Mesenchymal stem cell (in vitro differentiated cells and primary cell): ENCODE results near the gene TPR.
A peak's percentile ranks its signal among the peaks of the same experiment; 100 is the strongest.
"Not testable (repeated sequence)": the region's sequence is repeated elsewhere in the genome, so short reads cannot be mapped to it uniquely, and the experiment has no call there.

Experiments used
- DNase-seq: peaks from one replicate; pipeline ENCODE4 v3.0.0-alpha.2; 2013
- H2AFZ ChIP-seq: one replicate; pipeline ENCODE4 v1.6.1; 2013; ENCODE audit warnings: low read depth, mild to moderate bottlenecking, control low read depth, inconsistent platforms, low read length, moderate library complexity
- H2AK5ac ChIP-seq: 2 replicates; pipeline ENCODE4 v1.6.1; 2013; ENCODE audit warnings: low read length, moderate library complexity, mild to moderate bottlenecking, inconsistent platforms; ENCODE audit not compliant: severe bottlenecking
- H2BK120ac ChIP-seq: one replicate; pipeline ENCODE4 v1.6.1; 2013; ENCODE audit warnings: low read depth, mild to moderate bottlenecking, inconsistent platforms, low read length, moderate library complexity
- H2BK12ac ChIP-seq, 2 experiments: one replicate each; pipeline ENCODE4 v1.6.1; 2013; ENCODE audit warnings: inconsistent platforms in 2 of 2, low read length in 2 of 2, mild to moderate bottlenecking in 2 of 2, moderate library complexity in 2 of 2, control low read depth in 1 of 2
- H2BK15ac ChIP-seq: one replicate; pipeline ENCODE4 v1.6.1; 2013; ENCODE audit warnings: mild to moderate bottlenecking, low read depth, inconsistent platforms; ENCODE audit not compliant: poor library complexity, severe bottlenecking
- H2BK5ac ChIP-seq: 2 replicates; pipeline ENCODE4 v1.6.1; 2013; ENCODE audit warnings: low read depth, mild to moderate bottlenecking, low read length, control low read depth, inconsistent platforms; ENCODE audit not compliant: poor library complexity, severe bottlenecking
- H3K14ac ChIP-seq, 2 experiments: one replicate each; pipeline ENCODE4 v1.6.1; 2013; ENCODE audit warnings: inconsistent platforms in 2 of 2, low read length in 2 of 2, control low read depth in 1 of 2, mild to moderate bottlenecking in 1 of 2, moderate library complexity in 1 of 2
- H3K18ac ChIP-seq, 2 experiments: one replicate each; pipeline ENCODE4 v1.6.1; 2013; ENCODE audit warnings: inconsistent platforms in 2 of 2, low read length in 2 of 2, control low read depth in 1 of 2, low read depth in 1 of 2, mild to moderate bottlenecking in 1 of 2
- H3K23ac ChIP-seq, 2 experiments: one replicate each; pipeline ENCODE4 v1.6.1; 2013; ENCODE audit warnings: inconsistent platforms in 2 of 2, low read length in 2 of 2, mild to moderate bottlenecking in 2 of 2, moderate library complexity in 2 of 2, control low read depth in 1 of 2
- H3K27ac ChIP-seq: 2 replicates; pipeline ENCODE4 v1.5.1; 2013; ENCODE audit warnings: mild to moderate bottlenecking, moderate library complexity, low read length, control low read depth, inconsistent platforms; ENCODE audit not compliant: poor library complexity, severe bottlenecking
- H3K27me3 ChIP-seq, 2 experiments: 2 replicates each; pipeline versions ENCODE4 v1.6.1 to v1.7.0; 2013; ENCODE audit warnings: low read length in 2 of 2, mild to moderate bottlenecking in 2 of 2, moderate library complexity in 2 of 2, control low read depth in 1 of 2, inconsistent platforms in 1 of 2; ENCODE audit not compliant: control insufficient read depth in 1 of 2, insufficient read depth in 1 of 2
- H3K36me3 ChIP-seq, 2 experiments: 2 replicates each; pipeline versions ENCODE4 v1.6.1 to v1.7.0; 2013; ENCODE audit warnings: low read length in 2 of 2, control low read depth in 1 of 2, inconsistent platforms in 1 of 2, low read depth in 1 of 2, mild to moderate bottlenecking in 1 of 2; ENCODE audit not compliant: insufficient read depth in 2 of 2, control insufficient read depth in 1 of 2
- H3K4ac ChIP-seq, 2 experiments: one replicate each; pipeline ENCODE4 v1.6.1; 2013; ENCODE audit warnings: inconsistent platforms in 2 of 2, low read length in 2 of 2, mild to moderate bottlenecking in 2 of 2, moderate library complexity in 2 of 2, control low read depth in 1 of 2, low read depth in 1 of 2
- H3K4me1 ChIP-seq: 2 replicates; pipeline ENCODE4 v1.6.1; 2013; ENCODE audit warnings: low read depth, low read length, control low read depth; ENCODE audit not compliant: control insufficient read depth, insufficient read depth
- H3K4me2 ChIP-seq: 2 replicates; pipeline ENCODE4 v1.6.1; 2013; ENCODE audit warnings: low read length, mild to moderate bottlenecking, inconsistent platforms; ENCODE audit not compliant: poor library complexity, severe bottlenecking
- H3K4me3 ChIP-seq, 2 experiments: 2 replicates each; pipeline versions ENCODE4 v1.5.1 to v1.7.0; 2013; ENCODE audit warnings: low read length in 2 of 2, mild to moderate bottlenecking in 2 of 2, control low read depth in 1 of 2, low read depth in 1 of 2; ENCODE audit not compliant: insufficient read depth in 1 of 2
- H3K79me1 ChIP-seq: replicated peaks from 2 replicates; pipeline ENCODE4 v1.6.1; 2013; ENCODE audit warnings: mild to moderate bottlenecking, control low read depth, low read length, inconsistent platforms; ENCODE audit not compliant: poor library complexity, severe bottlenecking
- H3K9ac ChIP-seq: 2 replicates; pipeline ENCODE4 v1.7.0; 2013; ENCODE audit warnings: mild to moderate bottlenecking, low read length, moderate library complexity
- H3K9me3 ChIP-seq: 2 replicates; pipeline ENCODE4 v1.7.0; 2013; ENCODE audit warnings: mild to moderate bottlenecking, low read length; ENCODE audit not compliant: control insufficient read depth
- H4K8ac ChIP-seq: one replicate; pipeline ENCODE4 v1.6.1; 2013; ENCODE audit warnings: inconsistent platforms, mild to moderate bottlenecking, low read length, moderate library complexity
- H4K91ac ChIP-seq: one replicate; pipeline ENCODE4 v1.6.1; 2013; ENCODE audit warnings: mild to moderate bottlenecking, low read length, inconsistent platforms
- WGBS: methylation state at CpG from one replicate; pipeline ENCODE4 v1.1.7; 2013; ENCODE audit warnings: mixed read lengths; 5-methylcytosine and 5-hydroxymethylcytosine counted together

TPR gene

GRCh38 chr1:186404454-186405051 is 29.5 kb upstream of the TPR start:
- H3K4ac ChIP-seq: no peak overlapping the region
- H3K9me3 ChIP-seq: no peaks in the 10 kb centered on the region
- no peak overlapping the region for H2BK15ac ChIP-seq
- peak; percentile 77 for DNase-seq
- H2BK12ac ChIP-seq: no peak overlapping the region
- H2BK5ac ChIP-seq: no peak overlapping the region
- no peak overlapping the region for H2AK5ac ChIP-seq
- H3K23ac ChIP-seq: no peak overlapping the region
- no peak overlapping the region for H4K91ac ChIP-seq
- no peak overlapping the region for H3K14ac ChIP-seq
- H3K27ac ChIP-seq: no peak overlapping the region
- no peaks in the 10 kb centered on the region for H3K4me1 ChIP-seq
- H3K79me1 ChIP-seq: peaks cover 4% of the 10 kb centered on the region
- no peak overlapping the region for H3K4me2 ChIP-seq
- no peak overlapping the region for H4K8ac ChIP-seq
- H2AFZ ChIP-seq: no peak overlapping the region
- H3K27me3 ChIP-seq: no peaks in the 10 kb centered on the region
- H2BK120ac ChIP-seq: no peak overlapping the region
- no peak overlapping the region for H3K4me3 ChIP-seq
- peaks cover 0 to 66% of the 10 kb centered on the region in 2 experiments for H3K36me3 ChIP-seq
- H3K18ac ChIP-seq: no peak overlapping the region
- peak overlapping the region; percentile 82 for H3K9ac ChIP-seq
- 20% methylated on average over 1 of the region's 5 CpGs for WGBS

DNA sequence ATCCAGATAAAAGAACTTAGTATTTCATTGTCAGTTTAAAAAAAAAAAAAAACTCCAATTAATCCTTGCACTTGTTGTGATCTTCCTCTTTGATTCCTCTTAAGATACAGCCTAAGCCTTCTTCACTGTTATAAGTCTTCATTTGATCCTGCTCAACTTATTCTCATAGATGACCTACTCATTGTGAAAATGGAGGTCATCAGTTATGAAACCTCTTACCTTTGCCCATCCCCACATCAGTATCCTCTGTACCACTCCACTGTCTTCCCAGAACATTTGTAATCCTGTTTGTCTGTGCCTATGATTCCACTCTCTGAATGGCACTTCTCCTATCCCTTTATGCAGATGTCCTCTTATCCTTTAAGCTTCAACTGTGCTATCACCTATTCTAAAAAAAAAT is 28.6 kb upstream of the TPR start:
- H3K4ac ChIP-seq: no peak overlapping the region
- H2BK12ac ChIP-seq: no peak overlapping the region
- H4K8ac ChIP-seq: no peak overlapping the region
- H3K4me3 ChIP-seq: no peak overlapping the region
- no peak overlapping the region for H3K18ac ChIP-seq
- H3K36me3 ChIP-seq: peaks cover 4 to 66% of the 10 kb centered on the region in 2 experiments
- H3K9ac ChIP-seq: peak overlapping the region; percentile 5
- H2BK15ac ChIP-seq: no peak overlapping the region
- no peak overlapping the region for H2AFZ ChIP-seq
- H3K79me1 ChIP-seq: peaks cover 4% of the 10 kb centered on the region
- no peak overlapping the region for H2BK120ac ChIP-seq
- no peak overlapping the region for H3K4me2 ChIP-seq
- H3K27ac ChIP-seq: no peak overlapping the region
- H3K4me1 ChIP-seq: no peaks in the 10 kb centered on the region
- no peak overlapping the region for H2BK5ac ChIP-seq
- H2AK5ac ChIP-seq: no peak overlapping the region
- no peak overlapping the region for H3K23ac ChIP-seq
- DNase-seq: no peak
- no peak overlapping the region for H4K91ac ChIP-seq
- no peaks in the 10 kb centered on the region for H3K9me3 ChIP-seq
- no peaks in the 10 kb centered on the region for H3K27me3 ChIP-seq
- no peak overlapping the region for H3K14ac ChIP-seq

DNA sequence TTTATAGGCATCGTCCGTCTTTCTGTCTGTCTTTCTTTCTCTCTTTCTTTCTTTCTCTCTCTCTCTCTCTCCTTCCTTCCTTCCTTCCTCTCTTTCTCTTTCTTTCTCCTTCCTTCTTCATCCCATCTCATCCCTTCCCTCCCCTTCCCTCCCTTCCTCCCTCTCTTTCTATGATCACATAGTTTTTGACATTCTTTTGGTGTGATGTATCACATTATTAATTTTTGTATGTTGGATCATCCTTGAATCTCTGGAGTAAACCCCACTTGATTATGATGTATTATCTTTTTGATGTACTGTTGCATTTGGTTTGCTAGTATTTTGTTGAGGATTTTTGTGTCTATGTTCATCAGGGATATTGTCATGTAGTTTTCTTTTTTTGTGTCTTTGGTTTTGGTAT is 26.4 kb upstream of the TPR start:
- not testable (repeated sequence) for H3K18ac ChIP-seq, H4K91ac ChIP-seq, H4K8ac ChIP-seq, H2BK12ac ChIP-seq, H3K4ac ChIP-seq, H3K27me3 ChIP-seq, H3K4me2 ChIP-seq, H2AFZ ChIP-seq, H3K23ac ChIP-seq, H3K14ac ChIP-seq, H3K27ac ChIP-seq, DNase-seq, H3K4me3 ChIP-seq, H2AK5ac ChIP-seq, H3K4me1 ChIP-seq, H2BK15ac ChIP-seq, H2BK120ac ChIP-seq, H3K79me1 ChIP-seq, H3K9me3 ChIP-seq, H2BK5ac ChIP-seq
- peak overlapping the region; percentile 28 for H3K9ac ChIP-seq
- H3K36me3 ChIP-seq: peaks cover 4 to 68% of the 10 kb centered on the region in 2 experiments
- 98% methylated on average over 2 of the region's 2 CpGs for WGBS

DNA sequence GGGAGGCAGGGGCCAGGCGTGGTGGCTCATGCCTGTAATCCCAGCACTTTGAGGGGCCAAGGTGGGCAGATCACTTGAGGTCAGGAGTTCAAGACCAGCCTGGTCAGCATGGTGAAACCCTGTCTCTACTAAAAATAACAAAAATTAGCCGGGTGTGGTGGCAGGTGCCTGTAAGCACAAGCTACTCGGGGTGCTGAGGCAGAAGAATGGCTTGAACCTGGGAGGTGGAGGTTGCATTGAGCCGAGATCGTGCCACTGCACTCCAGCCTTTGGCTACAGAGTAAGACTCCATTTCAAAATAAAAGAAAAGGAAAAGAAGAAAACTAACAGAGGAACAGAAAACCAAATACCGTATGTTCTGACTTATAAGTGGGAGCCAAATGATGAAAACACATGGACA is 17.7 kb upstream of the TPR start:
- H3K4ac ChIP-seq, H2BK120ac ChIP-seq, H3K79me1 ChIP-seq, H3K9me3 ChIP-seq, H2BK12ac ChIP-seq, H3K23ac ChIP-seq, H3K4me1 ChIP-seq, H4K8ac ChIP-seq, H3K4me3 ChIP-seq, H3K14ac ChIP-seq, H2AK5ac ChIP-seq, H3K18ac ChIP-seq, DNase-seq, H3K9ac ChIP-seq, H4K91ac ChIP-seq, H3K4me2 ChIP-seq, H2BK15ac ChIP-seq, H2AFZ ChIP-seq, H3K27me3 ChIP-seq, H3K27ac ChIP-seq, H2BK5ac ChIP-seq: not testable (repeated sequence)
- H3K36me3 ChIP-seq: peaks cover 9 to 92% of the 10 kb centered on the region in 2 experiments
- WGBS: 97% methylated on average over 4 of the region's 6 CpGs
